Epithelial cell of proximal tubule (primary cell): ENCODE data around the gene ERC2. TPM values are rescaled to one million over a fixed set of nuclear protein-coding genes. Genes with fewer than 3 reads are reported as not detected.

Source experiments
- DNase-seq: peaks from one replicate; pipeline ENCODE4 v3.0.0-alpha.2; 2011; ENCODE audit warnings: low read depth
- H3K4me3 ChIP-seq: 2 replicates; pipeline ENCODE4 v1.5.1; 2011; ENCODE audit warnings: low read depth, mild to moderate bottlenecking, low read length
- total RNA-seq: library from RNA; depleted of rRNA; stranded (reverse); fragments of >200 nt; gene quantifications from 2 replicates; pipeline ENCODE4 v1.2.3, GENCODE V29; 2015
- TF ChIP-seq, protein P1 (sequence below): conservative IDR thresholded peaks from 2 replicates; pipeline ENCODE4 v1.5.1; 2012; ENCODE audit warnings: low read depth, mild to moderate bottlenecking, low read length

The ERC2 gene
- total RNA-seq, 1 donor from 2014 or later, result 2.7 TPM

DNA sequence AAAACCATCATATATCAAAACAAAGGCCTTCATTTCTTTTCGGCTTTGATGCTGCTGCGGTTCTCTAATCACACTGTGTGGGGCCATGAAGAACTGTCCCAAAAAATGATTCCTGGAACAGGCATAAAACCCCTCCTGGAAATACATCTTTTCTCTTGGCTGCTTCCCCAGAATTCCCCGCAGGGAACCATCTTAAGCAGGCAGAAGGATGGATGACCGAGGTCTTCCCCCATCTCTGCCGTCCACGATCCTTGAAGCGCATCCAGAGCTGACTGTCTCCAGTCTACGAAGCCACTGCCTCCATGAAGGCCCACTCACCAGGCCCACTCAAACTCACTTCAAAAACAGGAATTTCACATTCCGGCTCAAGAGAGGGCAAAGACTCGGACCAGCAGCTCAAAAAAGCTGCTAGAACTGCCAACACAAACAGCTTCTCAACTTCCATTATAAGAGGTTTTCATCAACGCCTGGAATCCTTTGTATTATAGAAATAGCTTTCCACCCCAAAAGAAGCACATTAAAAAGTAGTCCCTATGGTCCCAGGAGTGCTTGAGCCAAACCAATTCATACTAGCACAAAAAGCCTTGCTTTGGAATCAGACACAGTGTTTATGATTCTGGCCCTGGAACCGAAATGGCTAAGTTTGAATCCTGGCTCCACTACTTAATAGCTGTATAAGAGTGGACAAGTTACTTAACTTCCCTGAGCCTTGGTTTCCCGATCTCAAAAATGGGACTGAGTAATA lies 493.7 kb downstream of the ERC2 start:
- H3K4me3 ChIP-seq, result no peak overlapping the region
- TF ChIP-seq, protein P1, sequence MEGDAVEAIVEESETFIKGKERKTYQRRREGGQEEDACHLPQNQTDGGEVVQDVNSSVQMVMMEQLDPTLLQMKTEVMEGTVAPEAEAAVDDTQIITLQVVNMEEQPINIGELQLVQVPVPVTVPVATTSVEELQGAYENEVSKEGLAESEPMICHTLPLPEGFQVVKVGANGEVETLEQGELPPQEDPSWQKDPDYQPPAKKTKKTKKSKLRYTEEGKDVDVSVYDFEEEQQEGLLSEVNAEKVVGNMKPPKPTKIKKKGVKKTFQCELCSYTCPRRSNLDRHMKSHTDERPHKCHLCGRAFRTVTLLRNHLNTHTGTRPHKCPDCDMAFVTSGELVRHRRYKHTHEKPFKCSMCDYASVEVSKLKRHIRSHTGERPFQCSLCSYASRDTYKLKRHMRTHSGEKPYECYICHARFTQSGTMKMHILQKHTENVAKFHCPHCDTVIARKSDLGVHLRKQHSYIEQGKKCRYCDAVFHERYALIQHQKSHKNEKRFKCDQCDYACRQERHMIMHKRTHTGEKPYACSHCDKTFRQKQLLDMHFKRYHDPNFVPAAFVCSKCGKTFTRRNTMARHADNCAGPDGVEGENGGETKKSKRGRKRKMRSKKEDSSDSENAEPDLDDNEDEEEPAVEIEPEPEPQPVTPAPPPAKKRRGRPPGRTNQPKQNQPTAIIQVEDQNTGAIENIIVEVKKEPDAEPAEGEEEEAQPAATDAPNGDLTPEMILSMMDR, result no peak
- DNase-seq, result no peak

DNA sequence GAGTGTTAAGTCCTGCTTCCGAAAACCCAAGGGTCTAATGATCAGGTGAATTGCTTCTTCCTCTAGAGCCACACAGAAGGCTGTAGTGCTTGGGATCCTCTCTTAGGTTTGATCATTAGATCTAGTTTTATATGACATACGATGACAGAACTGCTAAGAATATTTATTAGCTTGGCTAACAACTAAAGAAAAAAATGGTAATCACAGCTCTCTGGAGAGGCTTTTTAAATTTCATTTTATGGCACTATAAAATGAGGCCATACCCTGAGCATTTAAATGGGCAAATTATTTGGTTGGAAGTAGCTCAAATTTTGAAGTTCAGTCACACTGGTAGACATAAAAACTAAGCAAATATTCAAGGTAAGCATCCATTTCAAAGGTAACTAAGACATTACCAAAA lies 498.6 kb downstream of the ERC2 start:
- TF ChIP-seq, protein P1, result no peak
- no peak overlapping the region for H3K4me3 ChIP-seq
- no peak for DNase-seq

DNA sequence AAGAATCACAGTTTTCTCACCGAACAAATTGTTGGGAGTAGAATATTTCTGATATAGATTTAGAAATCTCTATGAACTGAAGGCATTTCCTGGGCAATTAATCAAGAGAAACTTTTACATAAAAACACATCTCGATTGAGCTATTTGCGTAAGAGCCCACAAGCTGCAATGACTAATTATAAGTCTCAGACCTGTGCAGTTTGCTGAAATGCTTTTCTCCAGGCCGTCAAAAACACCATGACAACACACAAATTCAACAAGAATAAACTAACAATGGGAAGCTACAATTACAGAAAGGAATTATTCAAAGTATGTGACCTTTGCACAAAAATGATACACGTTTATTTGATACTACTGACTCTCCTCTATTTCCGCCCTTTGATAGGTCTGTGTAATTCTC lies 499.9 kb downstream of the ERC2 start:
- TF ChIP-seq, protein P1, result no peak
- peak; percentile 23 for DNase-seq

DNA sequence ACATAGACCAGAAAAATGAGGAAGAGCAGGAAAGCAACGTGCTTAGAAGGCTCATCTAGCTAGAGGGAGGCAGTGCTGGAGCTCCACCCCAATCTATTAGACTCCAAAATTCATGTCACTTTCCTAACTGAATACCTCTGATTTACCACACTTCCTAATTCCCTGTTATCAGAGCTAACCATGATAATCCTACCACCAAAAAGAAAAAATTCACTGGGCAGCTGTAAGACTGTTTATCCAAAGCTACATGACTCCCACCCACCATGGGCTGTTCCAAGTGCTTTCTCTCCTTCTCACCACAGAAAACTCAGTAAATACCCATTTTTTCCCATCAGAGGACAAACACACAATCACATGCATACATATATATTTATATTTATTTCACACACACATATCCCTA lies 501.7 kb downstream of the ERC2 start:
- TF ChIP-seq, protein P1, result no peak
- DNase-seq, result no peak
- no peak overlapping the region for H3K4me3 ChIP-seq

More for the DNA sequence above, 499.9 kb downstream of the ERC2 start:
- no peak overlapping the region for H3K4me3 ChIP-seq

DNA sequence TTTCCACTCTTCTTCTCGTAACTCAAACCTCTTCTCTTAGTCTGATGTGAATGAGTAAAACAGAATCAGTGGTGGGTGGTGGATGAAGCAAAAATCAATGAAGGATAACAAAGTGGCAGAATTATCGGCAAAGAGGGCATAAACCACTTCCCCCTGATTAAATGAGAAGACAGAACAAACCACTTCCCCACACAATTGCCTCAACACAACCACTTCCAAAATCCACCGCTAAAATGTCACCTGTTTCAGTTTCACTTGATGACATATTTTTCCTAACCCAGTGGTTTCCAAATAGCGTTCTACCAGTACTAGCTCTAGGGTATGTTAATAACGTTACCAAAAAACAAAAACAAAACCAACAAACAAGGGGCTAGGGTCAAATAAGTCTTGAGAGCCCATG lies 502.5 kb downstream of the ERC2 start:
- TF ChIP-seq, protein P1, result no peak
- no peak for DNase-seq
- H3K4me3 ChIP-seq, result no peak overlapping the region

DNA sequence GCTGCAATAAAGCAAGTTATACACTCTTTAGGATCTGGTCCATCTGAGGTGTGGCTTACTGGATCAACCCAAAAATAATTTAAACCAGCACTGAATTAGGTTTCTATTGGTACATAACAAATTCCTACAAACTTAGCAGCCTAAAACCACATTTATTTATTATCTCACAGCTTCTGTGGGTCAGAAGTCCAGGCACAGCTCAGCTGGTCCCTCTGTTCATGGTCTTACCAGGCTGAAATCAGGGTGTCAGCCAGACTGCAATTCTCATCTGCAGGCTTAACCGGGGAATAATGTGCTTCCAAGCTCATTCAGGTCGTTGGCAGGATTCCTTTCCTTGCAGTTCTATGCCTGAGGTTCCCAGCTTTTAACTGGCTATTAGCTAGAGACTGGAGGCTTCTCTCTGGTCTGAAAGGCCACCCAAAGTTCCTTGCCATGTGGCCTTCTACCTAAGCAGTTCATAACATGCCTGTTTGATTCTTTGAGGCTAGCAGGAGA lies 503.7 kb downstream of the ERC2 start:
- TF ChIP-seq, protein P1, result no peak
- DNase-seq, result no peak
- no peak overlapping the region for H3K4me3 ChIP-seq

DNA sequence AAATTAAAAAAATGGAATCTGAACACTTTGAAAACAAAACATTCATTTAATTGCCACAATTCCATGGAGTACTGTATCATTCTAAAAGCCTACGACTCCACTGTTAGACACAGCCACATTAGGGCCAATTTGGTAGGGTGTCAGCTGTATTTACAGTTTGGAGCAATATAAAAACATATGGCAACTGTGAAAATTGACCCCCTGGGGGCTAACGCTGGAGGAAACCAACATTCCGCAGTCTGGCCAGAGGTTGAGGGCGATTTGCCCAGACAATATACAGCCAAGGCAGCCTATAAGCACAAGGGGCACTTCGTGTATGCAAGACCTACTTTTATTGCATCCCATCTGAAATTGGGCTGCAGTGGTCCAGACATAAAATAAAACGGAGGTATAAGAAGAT lies 504.7 kb downstream of the ERC2 start:
- TF ChIP-seq, protein P1, result no peak
- no peak overlapping the region for H3K4me3 ChIP-seq
- no peak for DNase-seq
